Colonic mucosa (tissue), 4 donors: Measurements from ENCODE around the gene TMEM86A. TPM values are rescaled to one million over a fixed set of nuclear protein-coding genes. Genes with fewer than 3 reads are reported as not detected.

Experiments
- DNase-seq: peaks from one replicate; pipeline ENCODE4 v3.0.0-alpha.2; 2020
- H3K27ac ChIP-seq: fragments of 200-600 bp; one replicate; pipeline ENCODE4 v1.8.0; 2021
- H3K27me3 ChIP-seq: fragments of 200-600 bp; one replicate; pipeline ENCODE4 v1.8.0; 2021
- H3K36me3 ChIP-seq: fragments of 200-600 bp; one replicate; pipeline ENCODE4 v1.8.0; 2021
- H3K4me1 ChIP-seq: fragments of 200-600 bp; one replicate; pipeline ENCODE4 v1.8.0; 2021; ENCODE audit warnings: mild to moderate bottlenecking
- H3K4me3 ChIP-seq: fragments of 200-600 bp; one replicate; pipeline ENCODE4 v1.8.0; 2021
- H3K9ac ChIP-seq, 2 donors: one replicate each; pipeline ENCODE4 v1.7.0; 2013; ENCODE audit warnings: control low read depth in 2 of 2, low read depth in 2 of 2, low read length in 2 of 2
- H3K9me3 ChIP-seq: fragments of 200-600 bp; one replicate; pipeline ENCODE4 v1.8.0; 2021
- intact Hi-C: fragments of 100-400 bp; cut with DNase I; formaldehyde crosslinking; loops from one replicate; pipeline ENCODE4 v1.14.1; 2022
- total RNA-seq, 2 donors: library from RNA; stranded (reverse); fragmentation: NEBNext Ultra II Directional in 1 of 2; extraction: Animal tissue kit (Norgen Biotek cat#: 25700) in 1 of 2; gene quantifications; one replicate each; pipeline ENCODE4 v1.2.1, GENCODE V29; 2021
- TF ChIP-seq, protein P1 (sequence below): fragments of 200-600 bp; IDR thresholded peaks from one replicate; pipeline ENCODE4 v1.8.0; 2022; ENCODE audit warnings: antibody characterized with exemption, mild to moderate bottlenecking
- donor health status: healthy.
- donor health status: DM: no; HTN: no; CAD: no.
- donor health status: DM: no; HTN: no; CAD: no.

The TMEM86A gene
- total RNA-seq, 2 donors from 2014 or later = 0.89 to 1.4 TPM

DNA sequence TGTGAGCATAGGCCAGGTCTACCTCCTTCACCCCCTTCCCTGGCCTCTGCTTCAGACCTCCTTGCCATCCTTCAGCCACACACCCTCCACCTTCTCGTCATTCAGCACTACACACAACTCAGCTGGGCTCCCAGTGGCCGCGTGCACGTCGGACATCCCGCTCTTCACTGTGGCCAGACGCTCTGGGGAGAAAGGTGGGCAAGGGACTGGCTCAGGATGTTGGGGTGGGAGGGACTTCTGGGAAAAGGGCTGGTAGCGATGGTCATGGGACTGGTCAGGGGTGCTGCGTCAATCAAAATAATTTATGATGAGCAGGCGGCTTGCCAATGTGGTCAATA lies 15.8 kb downstream of the TMEM86A start:
- Histone ChIP-seq H3K9ac (no peak overlapping the region), H3K4me3 (no peak overlapping the region), H3K4me1 (no peaks in the 10 kb centered on the region), H3K36me3 (no peaks in the 10 kb centered on the region), H3K9me3 (no peaks in the 10 kb centered on the region), H3K27ac (no peak overlapping the region), H3K27me3 (no peaks in the 10 kb centered on the region)
- intact Hi-C loops = no loop called here
- TF ChIP-seq, protein P1, sequence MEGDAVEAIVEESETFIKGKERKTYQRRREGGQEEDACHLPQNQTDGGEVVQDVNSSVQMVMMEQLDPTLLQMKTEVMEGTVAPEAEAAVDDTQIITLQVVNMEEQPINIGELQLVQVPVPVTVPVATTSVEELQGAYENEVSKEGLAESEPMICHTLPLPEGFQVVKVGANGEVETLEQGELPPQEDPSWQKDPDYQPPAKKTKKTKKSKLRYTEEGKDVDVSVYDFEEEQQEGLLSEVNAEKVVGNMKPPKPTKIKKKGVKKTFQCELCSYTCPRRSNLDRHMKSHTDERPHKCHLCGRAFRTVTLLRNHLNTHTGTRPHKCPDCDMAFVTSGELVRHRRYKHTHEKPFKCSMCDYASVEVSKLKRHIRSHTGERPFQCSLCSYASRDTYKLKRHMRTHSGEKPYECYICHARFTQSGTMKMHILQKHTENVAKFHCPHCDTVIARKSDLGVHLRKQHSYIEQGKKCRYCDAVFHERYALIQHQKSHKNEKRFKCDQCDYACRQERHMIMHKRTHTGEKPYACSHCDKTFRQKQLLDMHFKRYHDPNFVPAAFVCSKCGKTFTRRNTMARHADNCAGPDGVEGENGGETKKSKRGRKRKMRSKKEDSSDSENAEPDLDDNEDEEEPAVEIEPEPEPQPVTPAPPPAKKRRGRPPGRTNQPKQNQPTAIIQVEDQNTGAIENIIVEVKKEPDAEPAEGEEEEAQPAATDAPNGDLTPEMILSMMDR = no peak
- no peak for DNase-seq

DNA sequence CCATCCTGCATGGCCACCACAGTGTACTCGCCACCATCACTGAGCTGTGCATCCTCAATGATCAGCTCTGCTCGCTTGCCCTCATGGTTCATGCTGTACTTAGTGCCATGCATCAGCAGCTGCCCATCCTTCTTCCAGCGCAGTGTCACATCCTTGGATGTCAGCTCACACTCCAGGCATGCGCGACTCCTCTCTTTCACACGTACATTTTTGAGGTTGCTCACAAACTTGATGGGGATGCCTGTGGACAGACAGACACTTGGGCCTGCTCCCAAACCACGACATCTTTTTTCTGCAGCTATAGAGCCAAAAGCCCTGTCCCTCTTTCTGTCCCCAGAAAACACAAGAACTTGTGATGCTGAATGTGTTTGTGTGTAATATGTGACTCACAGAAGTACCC lies 16.9 kb downstream of the TMEM86A start:
- Histone ChIP-seq H3K27me3 (no peaks in the 10 kb centered on the region), H3K4me1 (no peaks in the 10 kb centered on the region), H3K9ac (no peak overlapping the region), H3K36me3 (no peaks in the 10 kb centered on the region), H3K9me3 (no peaks in the 10 kb centered on the region), H3K27ac (no peak overlapping the region), H3K4me3 (no peak overlapping the region)
- intact Hi-C loops = no loop called here
- no peak for DNase-seq
- TF ChIP-seq, protein P1 = no peak

DNA sequence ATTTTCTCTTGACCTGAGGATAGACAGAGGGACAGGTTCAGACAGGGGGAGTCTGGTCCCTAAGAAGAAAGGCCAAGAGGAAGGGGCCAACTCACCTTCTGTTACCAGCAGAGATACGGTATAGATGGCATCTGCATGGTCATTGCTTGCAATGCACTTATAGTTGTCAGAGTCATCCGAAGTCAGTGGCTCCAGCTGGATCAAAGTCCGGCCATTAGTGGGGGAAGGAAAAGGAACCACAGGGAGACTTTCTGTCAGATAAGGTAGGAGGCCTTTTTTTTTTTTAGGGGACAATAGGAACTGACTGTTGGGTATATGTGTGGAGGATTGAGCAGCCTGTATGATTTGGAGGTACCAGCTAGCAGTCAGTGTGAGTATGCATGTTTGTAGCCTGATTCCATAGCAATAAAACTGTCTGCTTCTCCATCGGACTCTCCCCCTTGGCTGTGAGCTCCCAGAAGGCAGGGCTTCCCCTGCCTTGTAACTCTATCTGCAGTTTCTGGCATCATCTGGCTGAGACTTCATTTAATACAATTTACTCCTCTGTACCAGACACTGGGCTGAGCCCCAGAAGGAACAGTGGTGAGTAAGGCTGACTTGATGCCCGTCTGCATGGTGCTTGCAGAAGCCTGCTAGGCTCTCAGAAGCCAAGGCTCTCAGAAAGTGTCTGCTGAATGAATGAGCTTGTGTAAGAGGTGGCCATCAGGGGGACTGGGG lies 21.7 kb downstream of the TMEM86A start:
- TF ChIP-seq, protein P1 = no peak
- DNase-seq = no peak
- intact Hi-C loops = no loop called here
- Histone ChIP-seq H3K9ac (peak overlapping the region in 1 of 2 donors; percentile 42), H3K4me1 (no peaks in the 10 kb centered on the region), H3K4me3 (no peak overlapping the region), H3K9me3 (no peaks in the 10 kb centered on the region), H3K27ac (no peak overlapping the region), H3K27me3 (no peaks in the 10 kb centered on the region), H3K36me3 (no peaks in the 10 kb centered on the region)

DNA sequence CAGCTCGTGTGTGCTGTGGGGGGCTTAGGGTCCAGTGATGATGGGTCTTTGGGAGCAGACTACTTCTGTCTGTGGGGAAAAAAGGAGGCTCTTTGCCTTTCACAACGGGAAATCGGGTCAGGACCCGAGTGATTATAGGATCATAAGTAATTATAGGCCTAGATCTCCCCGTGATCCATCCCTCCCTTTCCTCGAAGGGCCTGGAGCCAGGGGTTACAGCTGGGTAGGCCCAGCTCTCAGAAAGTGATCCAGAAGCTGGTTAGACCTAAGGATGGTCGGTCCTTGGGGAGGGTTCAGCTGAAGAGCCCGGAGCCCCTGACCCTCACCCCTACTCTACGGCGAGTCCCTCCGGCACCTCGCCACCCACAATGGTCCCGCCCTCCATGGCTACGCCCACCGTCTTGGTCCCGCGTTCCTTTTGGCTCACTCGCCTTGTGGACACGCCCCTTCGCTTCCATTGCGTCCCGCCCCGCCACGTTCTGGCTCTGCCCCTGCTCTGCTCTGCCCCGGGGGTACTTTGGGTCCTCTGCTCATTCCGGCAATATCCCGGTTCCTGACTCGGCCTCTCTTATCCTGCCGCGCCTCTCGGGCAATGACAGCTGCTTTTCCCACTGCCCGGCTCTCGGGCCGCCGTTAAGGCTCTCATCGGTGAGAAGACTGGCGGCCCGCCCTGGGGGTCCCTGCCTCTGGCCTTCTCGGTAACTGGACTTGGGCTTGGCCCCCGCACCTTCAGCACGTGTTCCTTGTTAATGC lies 22.4 kb downstream of the TMEM86A start:
- intact Hi-C loops = no loop called here
- H3K36me3 ChIP-seq = no peaks in the 10 kb centered on the region
- no peaks in the 10 kb centered on the region for H3K4me1 ChIP-seq
- H3K9me3 ChIP-seq = no peaks in the 10 kb centered on the region
- DNase-seq = peak; percentile 92
- H3K27ac ChIP-seq = no peak overlapping the region
- peak overlapping the region; percentile 60 to 62 for H3K9ac ChIP-seq
- H3K27me3 ChIP-seq = no peaks in the 10 kb centered on the region
- TF ChIP-seq, protein P1 = no peak
- H3K4me3 ChIP-seq = peak overlapping the region; percentile 37

DNA sequence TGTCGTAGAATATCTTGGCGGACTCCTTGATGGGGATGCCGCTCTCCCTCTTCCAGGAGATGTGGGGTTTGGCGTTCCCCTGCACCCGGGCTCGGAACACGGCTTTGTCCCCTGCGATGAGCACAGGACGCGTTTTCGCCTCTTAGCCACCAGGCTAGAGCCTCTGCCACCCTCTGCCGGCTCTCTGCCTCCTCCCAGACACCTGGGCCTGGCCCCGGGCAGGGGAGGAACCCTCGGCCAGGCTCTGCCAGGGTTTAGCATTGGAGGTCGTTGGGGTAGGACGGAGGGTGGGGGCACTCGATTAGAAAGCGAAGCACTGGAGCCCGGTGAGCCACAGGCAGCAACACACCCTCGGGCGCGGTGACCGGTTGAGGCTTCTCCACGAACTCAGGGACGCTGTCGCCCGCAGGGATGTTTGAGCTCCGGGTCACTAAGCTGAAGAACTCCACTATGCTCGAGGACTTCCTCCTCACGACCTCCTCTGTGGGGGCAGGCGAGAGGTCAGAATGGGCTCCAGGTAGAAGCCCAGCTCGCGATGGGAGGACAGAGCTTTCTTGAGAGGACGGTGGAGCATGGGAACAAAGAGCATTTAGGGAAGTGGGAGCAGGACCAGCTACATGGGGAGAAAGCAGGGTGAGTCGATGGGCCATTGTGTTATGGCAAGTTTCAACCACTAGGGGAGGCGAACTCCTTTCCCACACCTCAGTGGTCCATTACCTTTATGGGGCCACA lies 23.1 kb downstream of the TMEM86A start:
- peak; percentile 73 for DNase-seq
- intact Hi-C loops = no loop called here
- no peaks in the 10 kb centered on the region for H3K36me3 ChIP-seq
- H3K27me3 ChIP-seq = no peaks in the 10 kb centered on the region
- TF ChIP-seq, protein P1 = peak; percentile 86
- H3K9ac ChIP-seq = peak overlapping the region; percentile 60 to 62
- H3K9me3 ChIP-seq = no peaks in the 10 kb centered on the region
- H3K4me1 ChIP-seq = no peaks in the 10 kb centered on the region
- H3K27ac ChIP-seq = no peak overlapping the region
- H3K4me3 ChIP-seq = peak overlapping the region; percentile 37
